LHCN-M2 (cell line): ENCODE results near the gene BCL10. TPM values are rescaled to one million over a fixed set of nuclear protein-coding genes. Genes with fewer than 3 reads are reported as not detected.

Experiments used
- DNase-seq: peaks from one replicate; pipeline ENCODE4 v3.0.0-alpha.2; 2012; ENCODE audit warnings: low read depth
- total RNA-seq: library from RNA; depleted of rRNA; stranded (reverse); fragments of >200 nt; gene quantifications from 2 replicates; pipeline ENCODE4 v1.2.3, GENCODE V29; 2014; rRNA removed

The BCL10 gene
- total RNA-seq, 1 experiment from 2014 or later, result 29.0 TPM

GRCh38 chr1:85223334-85223733 lies 53.1 kb downstream of the BCL10 start:
- DNase-seq, result no peak

GRCh38 chr1:85220756-85221201 lies 55.7 kb downstream of the BCL10 start:
- no peak for DNase-seq

GRCh38 chr1:85219853-85220610 lies 56.4 kb downstream of the BCL10 start:
- no peak for DNase-seq

GRCh38 chr1:85216697-85217096 lies 59.7 kb downstream of the BCL10 start:
- no peak for DNase-seq

Other genes with a start within 250 kb of the BCL10 start
- 1.9 and 3.0 TPM in 2 replicates for gene MCOLN3, start 228.1 kb downstream of the BCL10 start, total RNA-seq
- gene SYDE2, start 75.6 kb downstream of the BCL10 start, total RNA-seq, result 0.90 and 1.0 TPM in 2 replicates
- gene C1orf52, start 17.0 kb downstream of the BCL10 start, total RNA-seq, result 6.5 and 11.0 TPM in 2 replicates
- gene DDAH1, start 188.5 kb upstream of the BCL10 start, total RNA-seq, result 47.1 and 49.4 TPM in 2 replicates